ENCODE data around the gene WDR19. TPM values are rescaled to one million over a fixed set of nuclear protein-coding genes. Genes with fewer than 3 reads are reported as not detected.

The WDR19 gene
- total RNA-seq, 4 donors from 2014 or later, result 53.6 to 71.2 (median 66.1) TPM

- TF ChIP-seq CTCF (IDR thresholded peaks at IDR 0.05; ENCODE audit: low read depth), result no peak
Observed at GRCh38 chr4:39166669-39167068, 15.7 kb upstream of the WDR19 start.

- no peak for TF ChIP-seq CTCF (IDR thresholded peaks at IDR 0.05; ENCODE audit: low read depth)
Observed at GRCh38 chr4:39169426-39169825, 12.9 kb upstream of the WDR19 start.

GRCh38 chr4:39170301-39170700 is 12.0 kb upstream of the WDR19 start:
- TF ChIP-seq CTCF (IDR thresholded peaks at IDR 0.05; ENCODE audit: low read depth), result no peak

- no peak for TF ChIP-seq CTCF (IDR thresholded peaks at IDR 0.05; ENCODE audit: low read depth)
Observed at GRCh38 chr4:39178706-39179105, 3.6 kb upstream of the WDR19 start.

GRCh38 chr4:39179681-39180080 is 2.6 kb upstream of the WDR19 start:
- TF ChIP-seq CTCF (IDR thresholded peaks at IDR 0.05; ENCODE audit: low read depth), result no peak

- no peak for TF ChIP-seq CTCF (IDR thresholded peaks at IDR 0.05; ENCODE audit: low read depth)
Observed at GRCh38 chr4:39181520-39181904, 817 bp upstream of the WDR19 start.

- no peak for TF ChIP-seq CTCF (IDR thresholded peaks at IDR 0.05; ENCODE audit: low read depth)
Observed at GRCh38 chr4:39201963-39202362, 19.6 kb downstream of the WDR19 start.
